ENCODE data around the gene STX1A. TPM values are rescaled to one million over a fixed set of nuclear protein-coding genes. Genes with fewer than 3 reads are reported as not detected.

Gene STX1A
- total RNA-seq, 2 donors from 2014 or later = 7.0 to 7.2 TPM

GRCh38 chr7:73702665-73703064, 16.8 kb downstream of the STX1A start:
- H3K4me3 ChIP-seq = no peak overlapping the region
- H3K36me3 ChIP-seq = no peaks in the 10 kb centered on the region
- H3K27ac ChIP-seq = no peak overlapping the region
- no peak for DNase-seq
- H3K9ac ChIP-seq (ENCODE audit: low read depth in 2 of 2, low read length in 2 of 2) = no peak overlapping the region
- no peaks in the 10 kb centered on the region for H3K9me3 ChIP-seq
- no peak for TF ChIP-seq CTCF (IDR thresholded peaks at IDR 0.05)
- no peaks in the 10 kb centered on the region for H3K4me1 ChIP-seq
- intact Hi-C loops (cut with DNase I) = no loop called here
- H3K27me3 ChIP-seq = no peaks in the 10 kb centered on the region

GRCh38 chr7:73702226-73702625, 17.2 kb downstream of the STX1A start:
- Histone ChIP-seq H3K36me3 (no peaks in the 10 kb centered on the region), H3K4me1 (no peaks in the 10 kb centered on the region), H3K27me3 (no peaks in the 10 kb centered on the region), H3K4me3 (no peak overlapping the region), H3K9me3 (no peaks in the 10 kb centered on the region), H3K27ac (no peak overlapping the region), H3K9ac (ENCODE audit: low read depth in 2 of 2, low read length in 2 of 2) (no peak overlapping the region)
- intact Hi-C loops (cut with DNase I) = no loop called here
- TF ChIP-seq CTCF (IDR thresholded peaks at IDR 0.05) = no peak
- no peak for DNase-seq

- peak; percentile 41 for TF ChIP-seq CTCF (IDR thresholded peaks at IDR 0.05)
- Histone ChIP-seq H3K9me3 (no peaks in the 10 kb centered on the region), H3K27ac (no peak overlapping the region), H3K4me1 (no peaks in the 10 kb centered on the region), H3K36me3 (no peaks in the 10 kb centered on the region), H3K4me3 (no peak overlapping the region), H3K27me3 (no peaks in the 10 kb centered on the region), H3K9ac (ENCODE audit: low read depth in 2 of 2, low read length in 2 of 2) (no peak overlapping the region)
- peak; percentile 74 for DNase-seq
- intact Hi-C loops (cut with DNase I) = no loop called here
Measured at GRCh38 chr7:73701357-73701995, 18.0 kb downstream of the STX1A start.

GRCh38 chr7:73700581-73701134, 18.8 kb downstream of the STX1A start:
- intact Hi-C loops (cut with DNase I) = no loop called here
- no peak overlapping the region for H3K4me3 ChIP-seq
- no peaks in the 10 kb centered on the region for H3K4me1 ChIP-seq
- no peaks in the 10 kb centered on the region for H3K27me3 ChIP-seq
- no peak for TF ChIP-seq CTCF (IDR thresholded peaks at IDR 0.05)
- no peak overlapping the region for H3K9ac ChIP-seq (ENCODE audit: low read depth in 2 of 2, low read length in 2 of 2)
- DNase-seq = no peak
- H3K9me3 ChIP-seq = no peaks in the 10 kb centered on the region
- no peaks in the 10 kb centered on the region for H3K36me3 ChIP-seq
- H3K27ac ChIP-seq = no peak overlapping the region

GRCh38 chr7:73700069-73700423, 19.4 kb downstream of the STX1A start:
- no peak overlapping the region for H3K27ac ChIP-seq
- H3K27me3 ChIP-seq = no peaks in the 10 kb centered on the region
- H3K4me1 ChIP-seq = no peaks in the 10 kb centered on the region
- H3K36me3 ChIP-seq = no peaks in the 10 kb centered on the region
- no peaks in the 10 kb centered on the region for H3K9me3 ChIP-seq
- DNase-seq = no peak
- TF ChIP-seq CTCF (IDR thresholded peaks at IDR 0.05) = no peak
- H3K4me3 ChIP-seq = no peak overlapping the region
- intact Hi-C loops (cut with DNase I) = no loop called here
- H3K9ac ChIP-seq (ENCODE audit: low read depth in 2 of 2, low read length in 2 of 2) = no peak overlapping the region

All from colonic mucosa (tissue), 4 donors.